Activated gamma-delta T cell treated with anti-CD3 and anti-CD28 coated beads, Interleukin-2, amount 50 U/mL, for 16 hours (primary cell): Measurements from ENCODE around the gene RALB.

Source experiments
- DNase-seq: peaks from one replicate; pipeline ENCODE4 v3.0.0-alpha.2; 2020; ENCODE audit warnings: low read depth

The RALB gene

GRCh38 chr2:120262761-120263428 lies 10.2 kb downstream of the RALB start:
- DNase-seq = no peak

GRCh38 chr2:120265006-120265405 lies 12.4 kb downstream of the RALB start:
- DNase-seq = no peak

- no peak for DNase-seq
Measured at GRCh38 chr2:120267348-120267747, 14.7 kb downstream of the RALB start.

GRCh38 chr2:120269076-120269744 lies 16.6 kb downstream of the RALB start:
- no peak for DNase-seq

GRCh38 chr2:120269816-120270215 lies 17.2 kb downstream of the RALB start:
- no peak for DNase-seq

- DNase-seq = no peak
Measured at GRCh38 chr2:120271711-120272379, 19.2 kb downstream of the RALB start.

- DNase-seq = no peak
Measured at GRCh38 chr2:120272763-120273481, 20.3 kb downstream of the RALB start.

- no peak for DNase-seq
Measured at GRCh38 chr2:120275617-120276400, 23.2 kb downstream of the RALB start.

- DNase-seq = no peak
Measured at GRCh38 chr2:120277505-120278205, 25.0 kb downstream of the RALB start.

GRCh38 chr2:120278901-120279300 lies 26.2 kb downstream of the RALB start:
- DNase-seq = no peak

- no peak for DNase-seq
Measured at GRCh38 chr2:120279708-120280107, 27.1 kb downstream of the RALB start.

- DNase-seq = no peak
Measured at GRCh38 chr2:120283649-120284048, 31.0 kb downstream of the RALB start.

GRCh38 chr2:120285056-120285455 lies 32.4 kb downstream of the RALB start:
- no peak for DNase-seq

GRCh38 chr2:120287183-120288015 lies 34.7 kb downstream of the RALB start:
- DNase-seq = no peak

- no peak for DNase-seq
Measured at GRCh38 chr2:120288016-120288373, 35.3 kb downstream of the RALB start.

- no peak for DNase-seq
Measured at GRCh38 chr2:120289221-120289906, 36.7 kb downstream of the RALB start.

- no peak for DNase-seq
Measured at GRCh38 chr2:120290737-120291136, 38.1 kb downstream of the RALB start.

- no peak for DNase-seq
Measured at GRCh38 chr2:120291401-120292311, 39.0 kb downstream of the RALB start.
